HG03378 (cell line): ENCODE results near the gene KICS2.
"Not testable (repeated sequence)": the region's sequence is repeated elsewhere in the genome, so short reads cannot be mapped to it uniquely, and the experiment has no call there.

Experiments
- ATAC-seq: cut with Tn5 transposase; IDR thresholded peaks from one replicate; pipeline ENCODE4 v1.9.1; 2021; ENCODE audit warnings: mild to moderate bottlenecking, moderate library complexity; ENCODE audit not compliant: unreplicated experiment

The KICS2 gene

DNA sequence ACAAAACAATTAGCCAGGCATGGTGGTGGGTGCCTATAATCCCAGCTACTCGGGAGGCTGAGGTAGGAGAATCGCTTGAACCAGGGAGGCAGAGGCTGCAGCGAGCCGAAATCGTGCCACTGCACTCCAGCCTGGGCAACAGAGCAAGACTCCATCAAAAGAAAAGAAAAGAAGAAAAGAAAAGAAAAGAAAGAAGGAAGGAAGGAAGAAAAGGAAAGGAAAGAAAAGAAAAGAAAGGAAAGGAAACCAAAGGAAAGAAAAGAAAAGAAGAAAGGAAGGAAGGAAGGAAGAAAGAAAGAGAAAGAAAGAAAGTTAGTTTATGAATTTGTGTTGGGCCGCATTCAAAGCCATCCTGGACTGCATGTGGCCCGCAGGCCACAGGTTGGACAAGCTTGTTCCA lies 4.5 kb downstream of the KICS2 start:
- not testable (repeated sequence) for ATAC-seq

DNA sequence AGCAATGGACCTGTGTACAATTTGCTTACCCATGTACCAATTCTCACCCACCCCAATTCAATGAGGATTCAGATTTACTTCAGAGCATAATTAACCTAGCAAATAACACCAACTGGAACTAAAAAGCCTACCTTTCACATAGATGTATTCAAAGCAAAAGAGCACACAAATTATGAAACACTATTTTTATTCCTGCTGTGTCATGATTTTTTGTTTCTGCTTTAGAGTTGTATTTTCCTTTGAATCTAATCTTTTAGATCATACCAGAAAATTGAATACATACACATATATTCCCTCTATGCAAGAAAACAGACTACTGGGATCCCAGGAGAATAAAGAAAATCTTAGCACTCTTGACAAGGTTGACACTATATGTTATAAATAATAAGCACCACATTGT lies 5.9 kb downstream of the KICS2 start:
- ATAC-seq, result no peak

DNA sequence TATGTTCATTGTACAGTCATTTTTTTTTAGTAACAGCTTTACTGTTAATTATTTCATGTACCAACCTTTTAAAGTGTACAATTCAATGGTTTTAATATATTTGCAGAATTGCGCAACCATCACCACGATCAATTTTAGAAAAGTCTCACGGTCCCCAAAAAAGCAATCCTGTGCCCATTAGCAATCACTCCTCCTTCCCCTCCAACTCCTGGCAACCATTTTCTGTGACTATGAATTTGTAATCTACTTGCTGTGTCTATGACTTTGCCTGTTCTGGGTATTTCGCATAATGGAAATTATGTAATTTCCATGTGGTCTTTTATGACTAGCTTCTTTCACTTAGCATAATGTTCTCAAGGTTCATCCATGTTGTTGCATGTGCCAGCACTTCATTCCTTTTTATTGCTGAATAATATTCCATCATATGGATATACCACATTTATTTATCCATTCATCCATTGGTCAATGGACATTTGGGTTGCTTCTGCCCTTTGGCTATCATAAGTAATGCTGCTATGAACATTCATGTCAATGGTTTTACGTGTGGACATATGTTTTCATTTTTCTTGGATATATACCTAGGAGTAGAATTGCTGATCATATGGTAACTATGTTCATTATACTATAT lies 9.9 kb downstream of the KICS2 start:
- ATAC-seq, result no peak

DNA sequence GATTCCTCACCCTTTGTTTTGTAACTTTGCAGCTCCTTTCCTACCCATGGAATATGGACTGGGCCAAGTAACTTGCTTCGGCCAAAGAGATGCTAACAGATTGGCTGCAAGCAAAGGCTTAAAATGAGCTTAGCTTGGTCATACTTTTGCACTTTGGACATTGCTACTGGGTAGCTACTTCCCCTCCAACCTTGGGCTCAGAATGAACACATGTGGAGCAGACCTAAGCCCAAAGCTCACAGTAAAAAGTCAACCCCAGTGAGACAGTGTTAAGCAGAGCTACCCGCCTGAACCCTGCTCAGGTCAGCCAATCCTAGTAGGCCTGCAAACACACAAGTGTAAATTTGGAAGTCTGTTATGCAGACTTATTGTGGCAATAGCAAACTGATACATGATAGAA lies 14.6 kb downstream of the KICS2 start:
- ATAC-seq, result no peak

DNA sequence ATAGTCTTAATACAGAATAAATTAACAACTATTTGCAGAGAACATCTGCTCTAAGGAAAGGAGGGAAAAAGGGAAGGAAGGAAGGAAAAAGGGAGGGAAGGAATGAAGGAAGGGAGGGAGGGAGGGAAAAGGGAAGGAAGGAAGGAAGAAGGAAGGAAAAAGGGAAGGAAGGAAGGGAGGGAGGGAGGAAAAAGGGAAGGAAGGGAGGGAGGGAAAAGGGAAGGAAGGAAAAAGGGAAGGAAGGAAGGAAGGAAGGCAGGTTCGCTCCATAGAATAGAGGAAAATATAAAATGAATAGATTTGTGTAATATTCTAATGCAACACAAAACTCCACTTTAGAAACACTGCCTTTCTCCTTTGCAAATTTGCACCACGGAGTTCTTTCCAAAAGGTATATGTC lies 16.6 kb downstream of the KICS2 start:
- no peak for ATAC-seq

DNA sequence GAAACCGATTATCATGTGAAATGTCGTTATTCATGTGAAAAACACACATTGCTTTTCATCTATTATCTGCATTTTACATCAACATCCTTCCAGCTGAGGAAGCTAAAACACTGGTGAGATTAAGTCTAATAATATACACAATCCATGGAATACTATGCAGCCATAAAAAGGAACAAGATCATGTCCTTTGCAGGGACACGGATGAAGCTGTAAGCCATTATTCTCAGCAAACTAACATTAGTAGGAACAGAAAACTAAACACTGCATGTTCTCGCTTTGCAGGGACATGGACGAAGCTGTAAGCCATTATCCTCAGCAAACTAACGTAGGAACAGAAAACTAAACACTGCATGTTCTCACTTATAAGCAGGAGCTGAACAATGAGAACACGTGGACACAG lies 18.3 kb downstream of the KICS2 start:
- no peak for ATAC-seq

DNA sequence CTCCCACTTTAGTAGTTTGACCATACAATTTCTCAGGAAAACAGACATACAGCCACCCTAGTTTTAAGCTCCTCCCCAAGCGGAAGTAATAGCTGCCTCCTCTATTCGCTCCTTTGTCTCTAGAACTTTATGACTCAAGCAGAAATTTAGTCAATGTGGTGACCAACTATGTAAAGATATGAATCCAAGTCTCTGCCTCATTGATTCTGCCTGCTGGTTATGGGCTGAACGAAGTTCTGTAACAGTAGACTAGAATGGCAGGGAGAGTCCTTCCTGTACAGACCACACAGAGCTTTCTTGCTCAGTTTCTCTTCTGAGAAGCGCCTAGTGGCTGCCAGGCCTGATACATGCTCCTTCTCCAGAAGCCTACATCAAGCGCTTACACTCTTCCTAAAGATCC lies 19.1 kb downstream of the KICS2 start:
- no peak for ATAC-seq

DNA sequence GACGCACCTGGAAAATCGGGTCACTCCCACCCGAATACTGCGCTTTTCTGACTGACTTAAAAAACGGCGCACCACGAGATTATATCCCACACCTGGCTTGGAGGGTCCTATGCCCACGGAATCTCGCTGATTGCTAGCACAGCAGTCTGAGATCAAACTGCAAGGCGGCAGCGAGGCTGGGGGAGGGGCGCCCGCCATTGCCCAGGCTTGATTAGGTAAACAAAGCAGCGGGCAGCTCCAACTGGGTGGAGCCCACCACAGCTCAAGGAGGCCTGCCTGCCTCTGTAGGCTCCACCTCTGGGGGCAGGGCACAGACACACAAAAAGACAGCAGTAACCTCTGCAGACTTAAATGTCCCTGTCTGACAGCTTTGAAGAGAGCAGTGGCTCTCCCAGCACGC lies 26.3 kb downstream of the KICS2 start:
- not testable (repeated sequence) for ATAC-seq

DNA sequence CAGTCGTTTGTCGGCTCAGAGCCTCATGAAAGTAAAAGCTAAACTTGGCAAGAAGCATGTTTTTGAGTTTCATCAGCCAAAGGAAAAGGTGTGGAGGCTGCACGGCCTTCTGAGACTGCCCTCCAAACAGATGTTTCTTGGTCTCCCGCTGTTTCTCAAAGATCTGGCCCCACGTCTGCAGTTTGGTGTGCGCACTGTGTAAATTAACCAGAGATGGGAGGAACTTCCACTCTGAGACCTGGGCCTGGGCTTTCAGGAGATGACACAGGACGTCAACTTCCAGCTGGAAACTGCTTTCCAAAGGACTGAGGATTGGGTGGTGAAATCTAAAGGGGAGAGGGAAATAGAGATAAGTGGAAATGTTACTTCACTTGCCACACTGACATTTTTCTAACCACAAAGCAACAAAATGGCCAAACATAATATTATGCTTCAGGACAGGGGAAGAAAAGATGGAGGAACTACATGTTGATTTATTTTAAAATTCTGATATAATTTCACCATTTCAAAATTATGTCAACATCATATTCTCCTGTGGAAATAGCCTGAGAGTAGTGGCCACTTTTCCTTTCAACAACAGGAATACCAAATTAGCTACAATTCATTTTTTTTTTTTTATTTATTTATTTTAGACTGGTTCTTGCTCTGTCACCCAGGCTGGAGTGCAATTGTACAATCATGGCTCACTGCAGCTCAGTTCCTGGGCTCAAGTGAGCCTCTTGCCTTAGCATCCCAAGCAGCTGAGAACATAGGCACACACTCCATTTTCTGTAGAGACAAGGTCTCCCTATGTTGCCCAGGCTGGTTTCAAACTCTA lies 27.6 kb downstream of the KICS2 start:
- no peak for ATAC-seq

DNA sequence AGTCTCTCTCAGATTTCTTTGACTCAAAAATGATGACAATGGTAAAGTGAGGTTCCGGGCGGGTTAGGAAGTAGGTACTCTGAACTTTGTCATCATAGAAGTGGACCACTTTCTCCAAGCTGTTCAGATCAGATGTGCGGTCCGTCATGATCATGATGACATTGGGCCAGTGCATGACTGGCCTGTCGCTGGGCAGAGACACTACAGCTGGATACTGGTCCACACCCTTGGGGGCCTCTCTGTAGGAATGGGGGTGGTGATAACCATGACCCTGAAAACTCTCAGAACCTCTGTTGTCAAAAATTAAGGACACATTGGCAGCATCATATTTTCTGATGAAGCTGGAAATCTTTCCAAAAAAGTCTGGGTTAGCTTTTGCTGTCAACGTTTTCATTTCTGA lies 28.2 kb downstream of the KICS2 start:
- no peak for ATAC-seq

DNA sequence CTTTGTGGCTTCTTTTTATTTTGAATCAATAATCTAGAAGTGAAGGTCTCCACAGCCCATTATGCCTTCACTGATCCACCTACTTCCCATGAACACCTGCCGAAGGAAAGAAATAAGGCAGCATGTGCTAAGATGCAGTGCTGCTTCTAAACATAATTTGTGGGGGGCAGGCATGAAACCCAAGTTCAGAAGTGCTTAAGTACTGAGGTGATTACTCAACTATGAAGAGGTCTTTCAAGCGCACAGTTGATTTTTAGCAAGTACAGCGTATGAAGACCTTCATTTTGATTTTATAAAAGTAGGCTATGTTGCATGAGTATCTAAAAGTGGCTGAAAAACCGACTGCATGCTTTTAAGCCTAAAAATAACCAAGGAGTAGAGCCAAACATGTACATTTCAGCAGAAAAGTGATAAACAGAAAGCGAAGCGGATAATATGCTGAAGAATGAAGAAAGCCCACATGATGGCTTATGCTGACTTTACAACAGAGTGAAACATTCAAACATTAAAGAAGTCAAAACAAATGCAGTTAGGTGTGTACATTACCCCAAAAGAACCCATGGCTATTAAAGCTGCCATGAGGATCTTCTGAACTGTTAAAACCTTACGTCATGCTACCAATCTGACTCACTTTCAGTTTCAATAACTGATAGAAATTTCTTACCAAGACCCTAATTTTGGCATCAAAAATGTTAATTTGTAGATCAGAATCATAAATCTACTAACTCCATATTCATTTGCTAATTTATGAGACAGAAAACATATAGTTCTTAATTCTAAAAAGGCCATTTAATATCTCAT lies 29.3 kb downstream of the KICS2 start:
- ATAC-seq, result peak; percentile 98

DNA sequence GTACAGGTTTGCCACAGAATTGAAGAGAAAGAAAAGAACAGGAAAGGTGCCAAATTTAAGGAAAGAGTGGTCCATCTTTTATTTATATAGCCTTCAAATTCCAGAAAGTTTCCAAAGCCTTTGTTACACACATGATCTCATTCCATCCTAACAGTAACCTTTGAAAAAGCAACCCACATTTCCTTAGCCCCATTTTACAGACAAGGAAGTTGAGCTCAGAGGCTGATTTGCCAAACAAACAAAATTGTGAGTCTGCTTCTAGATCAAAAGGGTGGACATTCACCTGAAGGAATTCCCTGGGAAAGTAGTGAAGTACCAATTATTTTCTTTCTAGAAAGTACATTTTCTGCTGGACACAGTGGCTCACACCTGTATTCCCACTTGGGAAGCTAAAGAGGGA lies 32.0 kb downstream of the KICS2 start:
- ATAC-seq, result no peak

DNA sequence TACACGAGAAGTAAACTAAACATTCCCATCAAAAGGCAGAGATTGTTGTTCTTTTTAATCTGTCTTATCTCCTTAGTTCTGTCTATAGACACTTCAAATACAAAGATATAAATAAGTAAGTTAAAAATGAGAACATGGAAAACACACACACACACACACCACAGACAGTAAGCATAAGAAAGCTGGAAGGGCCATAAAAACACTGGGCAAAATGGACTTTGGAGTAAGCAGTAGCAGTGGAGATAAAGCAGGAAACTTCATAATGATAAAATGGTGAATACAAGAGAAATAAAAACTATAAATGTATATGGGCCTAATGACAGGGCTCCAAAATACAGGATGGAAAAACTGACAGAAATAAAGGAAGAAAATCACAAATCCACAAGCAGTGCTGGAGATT lies 32.6 kb downstream of the KICS2 start:
- no peak for ATAC-seq

DNA sequence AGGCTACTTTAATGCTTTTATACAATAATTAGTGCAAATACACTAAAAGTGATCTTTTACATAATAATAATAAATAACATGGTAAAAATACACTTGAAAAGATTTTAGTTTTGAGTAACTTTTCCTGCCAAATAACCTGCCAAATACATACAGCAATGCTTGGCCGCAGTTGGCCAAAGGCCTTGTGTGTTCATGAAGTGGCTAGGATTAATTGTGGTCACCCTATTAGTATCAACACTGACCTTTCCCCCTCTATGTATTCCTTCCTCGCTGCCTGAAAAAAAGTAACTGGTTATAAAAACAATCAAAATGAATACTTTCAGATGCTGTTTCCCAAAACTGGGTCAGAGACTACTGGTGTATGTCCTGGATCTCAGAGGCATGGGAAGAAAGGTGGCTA lies 34.3 kb downstream of the KICS2 start:
- no peak for ATAC-seq

DNA sequence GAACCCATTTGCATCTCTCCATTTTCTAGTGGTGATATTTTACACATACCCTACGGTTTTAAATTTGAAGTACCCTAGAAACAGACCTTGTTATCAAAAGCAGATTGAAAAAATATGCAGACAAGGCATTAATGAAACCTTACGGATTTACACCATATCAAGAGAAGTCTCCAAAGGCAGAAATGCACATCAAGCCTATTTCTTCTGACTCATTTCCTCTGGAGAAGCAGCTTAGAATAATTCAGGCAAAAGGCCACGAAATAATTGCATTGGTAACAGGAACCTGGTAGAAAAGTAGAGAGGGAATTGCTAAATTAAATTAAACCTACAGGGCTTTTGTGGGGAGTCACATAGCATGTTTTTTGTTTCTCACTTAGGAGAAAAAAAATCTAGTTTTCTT lies 34.7 kb downstream of the KICS2 start:
- ATAC-seq, result no peak

DNA sequence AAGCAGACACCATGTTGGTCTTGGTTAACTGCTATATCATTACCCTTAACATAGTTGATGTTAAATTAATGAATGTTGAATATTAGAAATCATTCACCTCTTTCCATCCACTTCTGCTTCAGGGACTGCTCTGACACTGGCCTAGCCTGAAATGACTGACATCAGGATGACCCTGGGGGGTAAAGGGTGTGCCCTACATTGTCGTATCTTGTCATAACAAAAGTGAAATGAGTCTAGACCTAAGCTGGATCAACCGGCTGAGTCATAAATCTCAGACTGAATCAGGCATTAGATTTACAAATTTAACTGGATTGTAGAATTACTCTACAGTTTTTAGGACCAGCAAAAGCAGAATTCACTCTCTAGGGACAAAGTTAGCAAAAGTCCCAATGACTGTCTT lies 35.3 kb downstream of the KICS2 start:
- peak; percentile 97 for ATAC-seq

DNA sequence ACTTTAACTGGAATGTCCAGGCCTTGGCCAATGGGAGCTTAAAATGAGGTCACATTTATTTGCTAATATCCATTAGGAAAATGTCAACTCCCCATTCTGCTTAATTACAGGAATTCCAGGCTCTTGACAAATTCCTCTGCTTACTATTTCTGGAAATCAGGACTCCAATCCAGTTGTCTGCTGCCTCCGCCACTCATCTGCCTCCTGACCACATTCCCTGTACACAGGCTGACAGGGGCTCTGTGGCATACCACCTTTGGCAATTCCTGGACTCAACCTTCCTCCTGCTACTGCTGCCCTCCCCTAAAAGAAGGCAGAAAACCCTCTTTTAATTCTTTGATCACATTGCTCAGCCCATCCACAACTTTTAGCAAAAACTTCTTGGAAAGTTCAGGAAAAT lies 37.9 kb downstream of the KICS2 start:
- ATAC-seq, result no peak

DNA sequence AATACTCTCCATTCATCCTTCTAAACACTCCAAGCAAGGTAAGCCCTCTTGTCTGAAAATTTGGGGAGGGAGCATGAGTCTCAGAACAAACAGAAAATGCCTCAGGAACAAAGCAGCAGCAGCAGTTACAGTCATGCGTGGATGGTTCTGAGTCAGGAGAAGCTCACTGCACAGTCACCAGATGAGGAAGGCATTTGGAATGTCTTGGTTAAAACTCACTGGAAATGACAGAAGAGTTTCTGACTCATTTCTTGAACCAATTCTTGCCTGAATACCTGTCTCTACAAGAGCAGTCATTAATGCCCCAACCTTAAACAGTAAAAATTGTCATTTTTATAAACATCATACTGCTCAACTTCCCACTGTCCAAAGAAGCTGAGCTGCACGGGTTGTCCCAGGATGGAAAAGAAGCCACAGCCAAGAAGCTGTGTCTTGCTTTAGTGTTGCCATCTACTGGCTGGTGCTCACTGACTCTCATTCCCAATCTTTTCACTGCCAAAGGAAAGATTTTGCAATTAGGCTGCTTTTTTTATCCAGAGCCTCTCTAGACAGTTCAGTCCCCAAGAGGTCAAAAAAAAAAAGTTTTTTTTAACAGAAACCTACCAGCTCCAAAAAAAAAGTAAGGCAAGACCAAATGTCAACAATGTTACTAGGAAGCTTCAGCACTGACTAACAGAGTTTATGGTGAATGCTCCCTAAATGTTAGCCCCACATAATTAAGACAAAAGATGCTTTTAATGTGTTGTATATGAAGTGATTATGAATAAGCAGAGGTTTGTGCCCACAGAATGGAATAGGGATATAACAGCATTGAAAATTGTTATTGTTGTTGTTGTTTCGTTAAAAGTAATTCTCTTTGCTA lies 40.4 kb downstream of the KICS2 start:
- no peak for ATAC-seq

DNA sequence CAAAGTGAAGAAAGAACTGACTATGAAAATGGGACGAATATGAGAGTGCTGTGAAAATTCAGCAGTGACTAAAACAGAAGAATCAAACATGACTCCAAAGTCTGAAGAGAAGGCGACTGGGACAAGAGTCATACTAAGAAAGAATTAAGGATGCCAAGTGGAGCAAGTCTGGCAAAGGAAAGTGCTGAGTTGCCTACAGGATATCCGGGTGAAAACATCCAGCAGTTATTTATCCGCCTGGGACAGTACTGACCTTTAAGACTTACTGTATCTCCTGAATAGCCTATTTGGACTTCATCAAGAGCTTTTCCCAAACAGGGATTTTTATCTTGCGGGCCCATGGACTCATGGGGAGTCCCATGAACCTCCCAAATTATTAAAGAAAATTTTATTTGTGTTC lies 41.1 kb downstream of the KICS2 start:
- no peak for ATAC-seq

DNA sequence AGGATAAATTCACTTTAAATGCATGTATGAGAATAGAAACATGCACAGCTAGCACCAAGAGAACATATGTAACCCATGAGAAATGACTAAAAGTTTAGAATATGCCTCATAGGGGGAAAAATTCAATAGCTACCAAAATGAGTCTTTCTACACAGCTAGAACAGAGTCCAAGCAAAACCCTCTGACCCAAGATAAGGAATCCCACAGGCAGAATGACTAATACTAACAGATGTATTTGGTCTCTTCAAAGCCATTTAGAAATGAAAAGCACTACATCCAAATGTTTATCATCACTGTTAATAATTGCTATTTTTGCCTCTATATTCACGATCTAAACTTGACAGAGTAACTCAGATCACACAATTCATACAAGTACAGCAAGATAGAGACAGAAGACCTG lies 44.0 kb downstream of the KICS2 start:
- no peak for ATAC-seq

DNA sequence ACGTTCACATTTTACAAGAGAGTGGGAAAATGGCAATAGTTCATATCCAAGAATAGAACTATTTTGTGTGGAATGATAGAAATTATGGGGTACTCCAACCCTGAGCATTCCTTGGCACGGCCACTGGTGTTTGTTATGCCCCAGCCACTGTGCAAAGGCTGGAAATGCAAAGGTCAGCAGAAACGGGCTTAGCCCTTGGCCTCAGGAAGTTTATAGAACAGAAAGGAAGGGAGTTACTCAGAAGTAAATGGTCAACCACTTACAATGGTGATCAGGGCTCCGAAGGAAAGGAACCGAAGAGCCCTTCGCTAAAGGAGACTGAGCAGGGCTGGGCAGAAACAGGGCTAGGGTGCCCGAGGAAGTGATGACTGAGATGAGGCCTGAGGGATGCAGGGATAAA lies 45.1 kb downstream of the KICS2 start:
- no peak for ATAC-seq
